Hematopoietic multipotent progenitor cell treated with erythropoietin and hydrocortisone succinate and interleukin-3 and kit ligand, for 6 days (in vitro differentiated cells): Measurements from ENCODE around the gene MEIS3.
"Not testable (repeated sequence)": the region's sequence is repeated elsewhere in the genome, so short reads cannot be mapped to it uniquely, and the experiment has no call there.

Source experiments
- DNase-seq: peaks from one replicate; pipeline ENCODE4 v3.0.0-alpha.2; 2015

The MEIS3 gene

DNA sequence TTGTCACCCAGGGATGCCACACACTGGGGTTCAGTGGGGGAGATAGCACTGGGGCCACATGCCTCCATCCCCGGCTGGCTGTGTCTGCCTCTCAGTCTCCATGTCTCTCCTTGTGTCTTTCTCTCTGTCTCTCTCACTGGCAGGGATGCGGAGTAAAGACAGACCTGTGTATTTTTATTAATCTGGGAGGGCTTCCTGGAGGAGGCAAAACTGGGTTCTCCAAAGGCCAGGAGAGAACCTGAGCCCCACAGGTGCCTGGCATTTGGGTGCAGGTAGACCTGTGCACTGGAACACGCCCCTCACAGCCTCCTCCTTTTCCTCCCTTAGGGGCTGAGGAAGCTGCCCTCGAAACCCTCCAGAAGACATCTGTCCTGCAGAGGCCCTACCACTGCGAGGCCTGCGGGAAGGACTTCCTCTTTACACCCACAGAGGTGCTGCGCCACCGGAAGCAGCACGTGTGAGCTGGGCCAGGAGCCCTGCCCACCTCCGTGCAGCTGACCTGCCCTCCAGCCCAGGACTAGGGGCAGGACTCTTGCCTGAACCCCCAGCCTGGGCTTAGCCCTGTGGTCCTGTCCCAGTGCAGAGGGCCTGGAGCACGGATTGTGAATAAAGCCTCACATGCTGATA lies 37.6 kb downstream of the MEIS3 start:
- DNase-seq, result peak; percentile 56

GRCh38 chr19:47381121-47381520 lies 38.2 kb downstream of the MEIS3 start:
- no peak for DNase-seq

DNA sequence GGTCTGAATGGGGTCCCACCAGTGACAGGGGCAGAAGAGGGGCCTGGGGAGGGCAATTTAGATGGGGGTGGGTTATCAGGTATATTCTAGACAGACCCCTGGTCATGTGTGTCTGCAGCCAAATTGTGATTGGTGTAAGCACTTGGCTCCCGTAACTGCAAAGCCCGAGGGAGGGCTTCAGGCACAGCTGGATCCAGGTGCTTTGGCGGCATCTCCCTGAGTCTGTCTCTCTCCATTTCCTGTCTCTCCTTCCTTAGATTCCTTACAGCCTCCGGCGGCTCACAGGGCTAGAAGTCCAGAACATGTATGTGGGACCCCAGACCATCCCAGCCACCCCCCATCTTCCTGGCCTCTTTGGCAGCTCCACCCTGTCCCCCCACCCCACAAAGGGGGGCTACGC lies 38.8 kb downstream of the MEIS3 start:
- no peak for DNase-seq

- DNase-seq, result no peak
These were observed 39.9 kb downstream of the MEIS3 start for GRCh38 chr19:47379381-47379938.

GRCh38 chr19:47378246-47378645 lies 41.1 kb downstream of the MEIS3 start:
- DNase-seq, result no peak

GRCh38 chr19:47377801-47378200 lies 41.5 kb downstream of the MEIS3 start:
- no peak for DNase-seq

GRCh38 chr19:47377208-47377701 lies 42.1 kb downstream of the MEIS3 start:
- DNase-seq, result peak; percentile 52

GRCh38 chr19:47376589-47377144 lies 42.7 kb downstream of the MEIS3 start:
- DNase-seq, result no peak

- no peak for DNase-seq
These were observed 43.4 kb downstream of the MEIS3 start for GRCh38 chr19:47375694-47376588.

GRCh38 chr19:47374876-47375693 lies 44.2 kb downstream of the MEIS3 start:
- no peak for DNase-seq

DNA sequence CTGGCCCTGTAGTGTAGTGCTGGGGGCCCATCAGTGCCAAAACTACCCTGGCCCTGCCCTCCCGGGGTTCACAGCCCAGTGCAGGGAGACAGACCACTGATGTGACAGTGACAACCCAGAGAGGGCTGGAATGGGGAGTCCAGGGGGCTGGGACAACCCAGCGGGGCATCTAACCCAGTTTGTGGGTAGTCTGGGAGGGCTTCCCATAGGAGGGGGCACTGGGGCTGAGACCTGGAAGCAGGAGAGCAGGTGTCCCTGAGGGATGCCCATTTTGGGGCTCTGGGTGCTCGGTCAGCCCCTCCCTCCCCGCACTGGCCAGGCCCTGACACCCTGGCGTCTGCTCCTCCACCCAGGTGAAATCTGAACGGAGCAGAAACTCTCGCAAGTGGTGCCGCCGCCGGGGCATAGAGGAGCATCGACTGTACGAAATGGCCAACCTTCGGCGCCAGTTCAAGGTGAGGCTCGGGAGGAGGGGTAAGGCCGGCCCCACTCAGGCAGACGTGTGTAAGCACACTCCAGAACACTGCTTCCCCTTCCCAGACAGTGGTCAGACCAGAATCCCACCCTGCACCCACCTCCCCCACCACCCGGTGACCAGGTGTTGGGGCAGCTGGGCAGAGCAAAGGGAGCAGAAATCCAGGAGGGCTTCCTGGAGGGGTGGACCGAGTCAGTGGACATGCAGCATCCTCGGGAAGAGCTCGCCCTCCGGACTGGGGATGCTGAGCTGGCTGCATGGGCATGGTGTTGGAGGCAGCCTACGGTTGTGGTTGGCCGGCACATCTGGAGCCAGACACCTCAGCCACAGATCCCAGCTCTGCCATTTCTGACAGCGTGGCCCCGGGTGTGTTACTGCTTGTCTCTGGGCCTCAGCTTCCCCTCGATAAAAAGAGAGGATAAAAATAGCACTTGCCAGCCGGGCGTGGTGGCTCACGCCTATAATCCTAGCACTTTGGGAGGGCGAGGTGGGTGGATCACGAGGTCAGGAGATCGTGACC lies 45.8 kb downstream of the MEIS3 start:
- no peak for DNase-seq

DNA sequence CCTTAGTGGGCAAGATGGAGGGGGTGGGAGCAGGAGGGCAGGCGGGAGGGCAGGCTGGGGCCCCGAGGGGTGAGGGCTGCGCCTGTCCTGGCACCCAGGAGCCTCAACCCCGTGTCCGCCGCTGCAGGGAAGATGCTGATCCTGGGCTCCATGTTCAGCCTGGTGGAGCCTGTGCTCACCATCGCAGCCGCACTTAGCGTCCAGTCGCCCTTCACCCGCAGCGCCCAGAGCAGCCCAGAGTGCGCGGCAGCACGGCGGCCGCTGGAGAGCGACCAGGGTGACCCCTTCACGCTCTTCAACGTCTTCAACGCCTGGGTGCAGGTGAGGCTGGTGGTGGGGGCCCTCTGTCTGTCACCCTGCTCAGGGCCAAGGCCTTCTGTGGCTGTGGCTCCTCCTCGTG lies 46.7 kb downstream of the MEIS3 start:
- no peak for DNase-seq

GRCh38 chr19:47371261-47371660 lies 48.1 kb downstream of the MEIS3 start:
- no peak for DNase-seq

GRCh38 chr19:47370045-47370611 lies 49.2 kb downstream of the MEIS3 start:
- peak; percentile 63 for DNase-seq

DNA sequence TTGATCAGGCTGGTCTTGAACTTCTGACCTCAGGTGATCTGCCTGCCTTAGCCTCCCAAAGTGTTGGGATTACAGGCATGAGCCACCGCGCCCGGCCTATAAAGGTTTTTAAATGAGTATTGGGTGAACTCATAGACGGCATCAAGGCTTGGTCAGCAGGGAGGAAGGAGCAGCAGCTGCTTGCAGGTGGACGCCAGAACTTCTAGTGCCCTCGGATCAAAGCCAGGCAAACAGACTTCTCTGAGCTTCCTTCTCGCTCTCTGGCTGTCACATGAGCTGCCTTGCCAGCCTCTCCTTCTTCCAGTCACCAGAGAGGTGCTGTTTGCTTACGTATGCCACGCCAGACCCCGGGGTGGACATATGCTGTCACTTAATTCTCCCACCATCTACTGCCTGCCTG lies 53.9 kb downstream of the MEIS3 start:
- not testable (repeated sequence) for DNase-seq

DNA sequence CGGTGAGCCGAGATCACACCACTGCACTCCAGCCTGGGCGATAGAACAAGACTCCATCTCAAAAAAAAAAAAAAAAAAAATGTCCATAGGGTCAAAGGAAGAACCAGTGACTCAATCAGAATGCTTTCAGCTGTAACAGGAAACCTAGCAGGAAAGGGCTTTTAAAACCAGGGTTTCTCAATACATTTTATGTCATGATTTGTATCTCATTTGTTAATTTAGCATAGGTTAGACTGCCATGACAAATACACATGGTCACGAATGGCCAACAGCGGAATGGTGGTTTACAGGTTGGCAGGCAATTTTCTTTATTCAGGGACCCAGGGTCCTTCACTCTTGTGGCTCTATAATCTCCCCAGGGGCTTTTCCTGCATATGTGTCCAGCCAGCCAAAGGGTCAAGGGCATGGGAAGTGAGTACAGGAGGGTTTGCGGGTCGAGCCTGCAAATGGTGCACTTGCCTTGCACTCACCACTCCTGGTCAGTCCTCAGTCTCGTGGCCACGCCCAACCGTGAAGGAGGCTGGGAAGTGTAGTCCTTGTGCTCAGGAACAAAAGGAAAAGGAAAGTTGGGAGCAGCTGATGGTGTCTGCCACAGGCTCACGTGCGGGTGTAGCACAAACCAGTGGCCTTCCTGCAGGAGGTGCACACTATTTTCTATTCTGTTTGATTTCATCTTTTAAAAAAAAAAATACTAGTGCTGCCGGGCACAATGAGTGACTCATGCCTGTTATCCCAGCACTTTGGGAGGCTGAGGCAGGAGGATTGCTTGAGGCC lies 55.4 kb downstream of the MEIS3 start:
- DNase-seq, result peak; percentile 37

DNA sequence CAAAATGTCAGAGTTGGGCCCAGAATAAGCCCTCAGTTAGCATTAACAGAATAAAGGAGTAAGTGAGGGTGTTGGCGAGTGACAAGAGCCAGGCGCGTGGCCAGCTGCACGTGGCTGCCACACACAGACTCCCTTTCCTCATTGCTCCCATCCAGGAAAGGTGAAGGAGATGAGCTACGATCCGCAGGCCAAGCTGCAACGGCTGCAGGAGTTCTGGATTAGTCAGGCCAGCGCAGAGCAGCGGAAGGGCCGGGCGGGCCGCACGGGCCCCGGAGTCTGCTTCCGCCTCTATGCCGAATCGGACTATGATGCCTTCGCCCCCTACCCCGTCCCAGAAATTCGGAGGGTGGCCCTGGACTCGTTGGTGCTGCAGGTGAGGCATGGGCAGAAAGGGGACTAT lies 57.0 kb downstream of the MEIS3 start:
- no peak for DNase-seq

- DNase-seq, result no peak
These were observed 60.4 kb downstream of the MEIS3 start for GRCh38 chr19:47358936-47359335.

GRCh38 chr19:47357788-47358680 lies 61.3 kb downstream of the MEIS3 start:
- DNase-seq, result peak; percentile 62
